Measurements from ENCODE around the gene CCDC121.

DNA sequence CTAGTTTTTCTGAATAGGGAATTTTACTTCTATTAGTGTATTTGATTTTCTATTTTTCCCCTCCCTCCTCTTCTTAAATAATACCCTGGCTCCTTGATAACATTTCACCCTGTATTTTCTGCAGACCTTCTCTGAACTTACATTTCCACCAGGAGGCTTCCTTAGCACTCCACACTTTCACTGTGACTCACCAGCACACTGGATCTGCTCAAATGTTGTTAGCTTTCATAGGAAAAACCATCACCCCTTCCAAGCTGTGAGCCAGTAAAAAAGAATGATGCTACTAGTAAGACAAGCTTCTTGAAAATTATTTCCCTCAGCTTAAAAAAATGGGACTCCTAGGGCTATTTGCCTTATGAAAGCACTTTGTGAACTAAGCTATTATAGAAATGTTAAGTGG, 18.5 kb upstream of the CCDC121 start:
- TF ChIP-seq ZNF274 (IDR thresholded peaks at IDR 0.05; ENCODE audit: low read depth, low read length): no peak
- TF ChIP-seq YY1 (IDR thresholded peaks at IDR 0.05; ENCODE audit: insufficient read depth, insufficient read length): no peak
- TF ChIP-seq SUZ12 (IDR thresholded peaks at IDR 0.05; ENCODE audit: extremely low read depth, insufficient read depth, insufficient read length): no peak
